HG02938 (cell line): Measurements from ENCODE around the gene C2CD3.

ENCODE experiments used
- ATAC-seq: cut with Tn5 transposase; IDR thresholded peaks from one replicate; pipeline ENCODE4 v1.9.1; 2021; ENCODE audit warnings: mild to moderate bottlenecking, moderate library complexity; ENCODE audit not compliant: unreplicated experiment

C2CD3 gene

DNA sequence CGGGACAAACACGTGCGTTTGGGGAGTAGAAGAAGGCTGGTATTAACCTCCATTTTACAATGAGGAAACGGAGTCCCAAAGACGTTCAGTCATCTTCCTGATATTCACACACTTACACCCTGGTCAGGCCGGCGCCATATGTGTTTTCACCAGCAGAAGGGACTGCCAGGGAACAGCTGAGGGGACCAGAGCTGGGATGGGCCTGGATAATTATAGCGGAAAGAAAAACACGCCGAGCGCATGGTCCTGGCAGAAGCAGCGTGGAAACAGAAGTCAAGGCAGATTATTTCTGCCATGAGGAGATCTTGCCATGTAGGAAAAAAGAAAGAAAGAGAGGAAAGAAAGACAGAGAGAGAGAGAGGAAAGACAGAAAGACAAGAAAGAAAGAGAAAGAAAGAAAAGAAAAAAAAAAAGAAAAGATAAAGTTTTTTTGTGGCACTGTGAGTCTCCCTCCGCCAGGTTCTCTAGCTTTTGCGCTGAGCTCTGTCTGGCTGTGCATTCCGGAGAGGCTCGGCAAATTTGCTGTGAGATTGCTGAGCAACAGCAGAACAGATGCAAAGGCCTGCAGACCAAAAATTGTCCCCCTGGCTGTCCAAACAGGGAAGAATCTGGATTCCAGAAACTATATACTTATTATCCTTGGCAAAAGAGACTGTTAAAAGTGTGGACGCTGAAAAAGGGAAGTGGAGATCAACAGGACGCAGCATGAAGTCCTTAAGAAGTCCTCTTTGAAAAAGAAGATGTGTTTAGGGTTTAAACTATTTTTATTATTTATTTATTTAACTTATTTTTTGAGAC, 186.9 kb downstream of the C2CD3 start:
- ATAC-seq, result no peak

GRCh38 chr11:73982990-73983740, 187.6 kb downstream of the C2CD3 start:
- ATAC-seq, result peak; percentile 62

GRCh38 chr11:73982595-73982989, 188.2 kb downstream of the C2CD3 start, which contains the start of gene UCP2:
Gene UCP2, minus strand, starts transcription at chr11:73982843. Its CDS starts 4,465 bp downstream, at chr11:73978378.
- peak; percentile 43 for ATAC-seq

- ATAC-seq, result no peak
These were observed 189.6 kb downstream of the C2CD3 start for GRCh38 chr11:73981051-73981805.

DNA sequence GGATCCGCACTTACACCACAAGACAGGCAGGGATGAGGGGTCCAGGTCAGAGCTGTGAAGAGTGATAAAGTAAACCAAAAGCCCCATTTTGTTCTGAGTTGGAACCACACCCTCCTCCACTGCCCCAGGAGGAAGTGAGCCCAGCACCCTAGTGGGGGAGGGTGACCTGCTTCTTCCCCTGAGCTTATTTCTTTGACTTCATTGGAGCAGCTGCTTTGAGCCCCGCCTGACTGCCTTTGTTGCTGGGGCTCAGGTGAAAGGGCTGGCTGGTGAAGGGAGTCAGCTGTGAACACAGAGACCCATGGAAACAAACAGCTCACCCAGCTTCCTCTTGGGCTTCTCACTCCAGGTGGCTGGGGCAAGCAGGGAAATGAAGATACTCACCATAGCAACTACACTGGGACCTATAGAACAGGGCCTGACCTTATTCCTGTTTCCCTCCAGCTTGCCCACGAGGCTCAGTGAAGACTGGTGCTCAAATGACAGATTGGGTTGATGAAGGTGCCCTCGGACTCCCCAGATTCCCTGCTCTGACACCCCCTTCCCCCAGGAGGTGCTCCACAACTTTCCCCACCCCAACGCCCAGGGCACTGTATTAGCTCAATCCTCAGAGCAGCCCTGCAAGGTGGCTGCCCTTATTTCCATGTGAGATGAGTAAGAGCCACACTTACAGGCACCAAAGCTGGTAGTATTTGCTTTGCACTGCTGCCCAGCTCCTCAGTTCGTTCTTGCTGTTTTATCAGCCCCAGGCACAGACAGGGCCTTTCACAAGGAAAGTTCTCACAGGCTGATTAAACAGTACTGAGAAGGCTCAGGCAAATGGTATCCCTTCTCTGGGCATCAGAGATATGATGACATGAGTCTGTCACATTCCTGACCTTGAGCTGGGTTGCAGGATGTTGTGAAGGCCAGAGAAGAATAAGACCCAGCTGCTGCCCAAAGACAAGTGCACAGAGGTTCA, 190.5 kb downstream of the C2CD3 start:
- peak; percentile 42 for ATAC-seq

- no peak for ATAC-seq
These were observed 192.2 kb downstream of the C2CD3 start for GRCh38 chr11:73978576-73979086.

DNA sequence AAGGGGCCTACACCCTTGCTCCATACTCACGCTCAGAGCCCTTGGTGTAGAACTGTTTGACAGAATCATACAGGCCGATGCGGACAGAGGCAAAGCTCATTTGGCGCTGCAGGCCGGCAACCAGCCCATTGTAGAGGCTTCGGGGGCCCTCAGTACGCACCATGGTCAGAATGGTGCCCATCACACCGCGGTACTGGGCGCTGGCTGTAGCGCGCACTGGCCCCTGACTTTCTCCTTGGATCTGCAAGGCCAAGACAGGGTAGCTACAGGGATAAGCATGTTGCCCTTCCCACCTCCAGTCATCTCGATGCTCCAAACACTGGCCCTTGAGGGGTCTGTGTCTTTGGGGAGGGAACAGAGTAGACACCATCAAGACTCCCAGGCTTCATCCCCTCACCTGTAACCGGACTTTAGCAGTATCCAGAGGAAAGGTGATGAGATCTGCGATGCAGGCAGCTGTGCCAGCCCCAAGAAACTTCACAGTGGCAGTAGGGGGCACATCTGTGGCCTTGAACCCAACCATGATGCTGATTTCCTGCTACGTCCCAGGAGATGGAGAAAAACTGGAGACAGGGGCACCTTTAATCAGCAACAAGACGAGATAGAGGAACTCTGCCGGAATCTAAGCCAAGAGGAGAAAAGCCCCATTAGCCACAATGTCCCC, 192.8 kb downstream of the C2CD3 start:
- no peak for ATAC-seq

DNA sequence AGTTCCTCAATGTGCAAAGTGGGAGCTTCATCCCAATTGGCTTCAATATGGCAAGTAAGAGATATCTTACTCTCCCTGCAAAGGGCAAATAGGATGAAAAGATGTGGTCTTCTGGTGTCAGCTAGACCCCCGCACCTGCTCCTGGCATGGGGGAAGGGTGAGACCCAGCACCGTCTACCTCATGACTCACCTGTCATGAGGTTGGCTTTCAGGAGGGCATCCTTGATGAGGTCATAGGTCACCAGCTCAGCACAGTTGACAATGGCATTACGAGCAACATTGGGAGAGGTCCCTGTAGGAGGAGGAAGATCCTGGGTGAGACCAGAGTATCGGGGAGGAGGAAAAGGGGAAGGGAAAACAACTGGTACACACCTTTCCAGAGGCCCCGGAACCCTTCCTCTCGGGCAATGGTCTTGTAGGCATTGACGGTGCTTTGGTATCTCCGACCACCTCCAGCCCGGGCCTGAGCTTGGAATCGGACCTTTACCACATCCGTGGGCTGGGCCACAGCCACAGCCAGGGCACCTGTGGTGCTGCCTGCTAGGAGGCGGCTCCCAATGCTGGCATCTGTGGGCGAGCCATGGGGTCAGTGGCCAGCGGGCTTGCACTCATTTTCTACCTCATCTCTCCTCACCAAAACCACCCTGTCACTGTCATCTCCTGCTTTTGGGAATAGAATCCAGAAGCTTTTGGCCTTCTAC, 194.2 kb downstream of the C2CD3 start:
- no peak for ATAC-seq

GRCh38 chr11:73975479-73975757, 195.4 kb downstream of the C2CD3 start:
- ATAC-seq, result no peak

- no peak for ATAC-seq
These were observed 196.0 kb downstream of the C2CD3 start for GRCh38 chr11:73974604-73975478.

DNA sequence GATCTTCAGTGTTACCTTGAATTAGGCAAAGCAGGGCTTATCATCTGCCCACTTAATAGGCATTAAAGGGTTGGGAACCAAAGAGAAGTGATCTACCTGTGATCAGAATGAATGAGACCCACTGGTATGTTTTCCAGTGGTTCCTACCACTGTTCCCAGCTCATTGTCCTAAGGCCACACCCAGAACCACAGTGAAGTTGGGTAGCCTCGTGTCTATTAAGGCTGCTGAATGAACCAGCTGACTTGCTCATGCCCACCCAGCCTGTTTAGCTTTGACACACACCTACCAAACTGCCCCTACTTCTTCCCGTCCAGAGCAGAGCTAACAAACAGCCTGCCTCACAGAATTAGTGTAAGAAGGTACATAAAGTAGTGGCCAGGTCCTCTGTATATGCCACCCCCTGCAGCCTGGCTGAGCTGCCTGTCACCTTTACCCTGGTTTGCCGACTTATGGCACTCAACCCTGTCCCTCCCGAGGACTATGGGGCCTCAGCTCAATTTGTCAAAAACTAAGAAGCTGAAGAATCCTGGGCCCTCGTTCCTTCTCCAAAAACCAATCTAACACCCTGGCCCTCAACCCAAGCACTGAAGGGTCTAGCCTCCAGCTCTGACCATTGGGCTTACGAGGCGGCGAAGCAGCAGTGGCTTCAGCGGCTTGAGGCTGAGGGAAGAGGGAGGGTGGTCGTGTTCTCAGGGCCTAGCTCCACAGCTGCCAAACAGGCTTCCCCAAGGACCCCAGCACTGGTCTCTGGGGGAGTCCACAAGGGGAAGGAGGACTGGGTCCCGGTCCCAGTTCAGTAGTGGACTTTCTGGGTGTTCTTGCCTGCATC, 198.0 kb downstream of the C2CD3 start:
- no peak for ATAC-seq

DNA sequence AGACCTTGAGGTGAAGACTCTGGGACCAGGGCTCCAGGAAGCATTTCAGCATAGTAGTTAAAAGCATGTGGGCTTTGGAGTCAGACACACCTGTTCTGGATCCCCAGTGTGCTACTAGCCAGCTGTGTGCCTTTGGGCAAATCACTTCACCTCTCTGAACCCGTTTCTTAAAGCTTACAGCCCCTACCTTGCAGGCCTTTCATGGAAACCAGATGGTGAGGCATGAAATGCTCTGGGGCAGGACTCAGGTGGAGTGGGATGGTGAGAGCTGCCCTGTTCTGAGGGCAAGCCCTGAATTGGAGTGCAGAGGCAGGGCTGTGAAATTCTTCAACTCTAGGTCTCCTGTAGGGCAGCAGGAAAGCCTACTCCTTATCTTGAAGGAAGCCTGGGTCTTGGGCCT, 198.6 kb downstream of the C2CD3 start:
- ATAC-seq, result no peak

DNA sequence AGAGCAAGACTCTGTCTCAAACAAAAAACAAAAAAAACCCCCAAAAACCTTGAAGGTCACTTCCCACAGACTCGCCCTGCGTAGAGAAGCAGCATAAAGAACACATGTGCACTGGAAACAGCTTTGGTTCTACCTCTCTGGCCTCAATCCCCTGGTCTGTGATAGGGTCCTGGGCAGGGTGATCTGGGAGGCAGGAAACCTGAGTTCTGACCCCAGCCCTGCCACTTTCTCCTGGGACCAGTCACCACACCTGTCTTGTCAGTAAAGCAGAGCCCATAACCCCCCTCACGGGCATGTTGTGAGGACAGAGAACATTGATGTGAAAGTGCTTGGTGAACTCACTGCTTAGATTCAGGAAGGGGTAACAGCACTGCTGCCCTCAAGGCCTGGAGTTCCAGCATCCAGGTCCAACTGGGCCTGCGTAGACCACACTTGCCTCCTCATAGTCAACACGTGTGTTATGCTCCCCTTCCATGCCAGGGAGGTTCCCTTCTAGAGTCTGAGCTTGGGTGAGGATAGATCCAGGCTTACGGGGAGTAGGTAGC, 199.6 kb downstream of the C2CD3 start:
- no peak for ATAC-seq

- no peak for ATAC-seq
These were observed 200.6 kb downstream of the C2CD3 start for GRCh38 chr11:73969991-73970800.

DNA sequence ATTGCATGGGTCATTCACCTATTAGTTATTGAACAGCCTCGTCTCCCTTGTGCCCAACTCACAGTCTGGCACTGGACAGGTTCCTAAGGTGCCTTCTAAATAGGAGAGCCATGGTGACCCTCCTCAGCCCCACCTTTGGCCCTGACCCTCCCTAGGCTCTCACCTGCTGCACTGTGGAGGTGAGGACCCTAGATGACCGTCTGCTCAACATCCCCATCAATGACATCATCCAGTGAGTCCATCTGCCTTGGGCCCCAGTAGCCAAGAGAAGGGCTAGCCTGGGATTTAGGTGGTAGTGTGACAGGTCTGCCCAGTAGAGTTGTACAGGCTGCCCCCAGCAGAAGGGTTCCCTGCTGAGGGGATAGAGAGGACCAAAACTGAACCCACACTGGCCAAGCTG, 201.7 kb downstream of the C2CD3 start:
- ATAC-seq, result no peak

DNA sequence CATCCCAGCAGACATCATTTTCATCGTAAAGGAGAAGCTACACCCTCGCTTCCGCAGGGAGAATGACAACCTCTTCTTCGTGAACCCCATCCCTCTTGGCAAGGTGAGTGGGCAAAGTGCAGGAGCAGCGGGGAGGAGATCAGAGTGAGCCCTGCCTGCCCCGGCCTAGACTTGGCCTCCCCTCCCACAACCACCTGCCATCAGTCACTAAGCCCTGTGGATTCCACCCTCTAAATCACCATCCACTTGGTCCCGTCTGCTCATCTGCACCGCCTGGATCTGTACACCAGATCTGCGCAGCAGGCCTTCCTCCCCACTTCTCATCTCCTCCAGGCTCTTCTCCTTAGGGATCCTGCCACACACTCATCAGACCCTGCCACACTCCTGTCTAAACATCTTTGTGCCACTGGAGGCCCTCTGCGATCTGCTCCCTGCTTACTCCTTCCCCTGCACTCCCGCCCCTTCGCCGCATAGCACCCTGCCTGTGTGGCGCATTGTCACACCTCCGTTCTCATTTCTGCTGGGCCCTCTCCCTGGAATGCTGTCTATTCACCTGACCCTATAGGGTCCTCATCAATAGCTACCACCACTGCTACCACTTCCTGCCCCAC, 202.3 kb downstream of the C2CD3 start:
- no peak for ATAC-seq
